COLO829 (cell line): ENCODE data around the gene C1orf226.
A peak's percentile ranks its signal among the peaks of the same experiment; 100 is the strongest.
"Not testable (repeated sequence)": the region's sequence is repeated elsewhere in the genome, so short reads cannot be mapped to it uniquely, and the experiment has no call there.

ENCODE experiments used
- DNase-seq: peaks from one replicate; pipeline ENCODE4 v3.0.0; 2012; ENCODE audit warnings: low spot score

C1orf226 gene

DNA sequence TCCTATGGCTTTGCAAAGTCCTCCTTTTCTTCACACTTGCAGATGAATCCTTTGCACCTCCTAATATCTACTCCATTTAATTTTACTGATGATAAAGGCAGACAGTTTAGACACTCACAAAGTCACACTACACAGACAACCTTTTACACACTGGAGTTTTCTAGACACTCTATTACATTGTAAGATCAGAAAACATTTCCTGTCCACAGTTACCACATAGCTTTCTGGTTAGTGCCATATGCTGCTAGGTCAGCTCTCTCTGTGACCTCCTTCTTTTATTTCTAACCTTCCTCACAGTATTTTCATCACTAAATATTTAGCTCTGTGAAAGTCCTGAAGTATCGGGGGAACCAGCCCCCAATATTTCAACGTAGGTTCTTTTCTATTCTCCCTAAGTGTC lies 25.3 kb downstream of the C1orf226 start:
- DNase-seq = no peak

DNA sequence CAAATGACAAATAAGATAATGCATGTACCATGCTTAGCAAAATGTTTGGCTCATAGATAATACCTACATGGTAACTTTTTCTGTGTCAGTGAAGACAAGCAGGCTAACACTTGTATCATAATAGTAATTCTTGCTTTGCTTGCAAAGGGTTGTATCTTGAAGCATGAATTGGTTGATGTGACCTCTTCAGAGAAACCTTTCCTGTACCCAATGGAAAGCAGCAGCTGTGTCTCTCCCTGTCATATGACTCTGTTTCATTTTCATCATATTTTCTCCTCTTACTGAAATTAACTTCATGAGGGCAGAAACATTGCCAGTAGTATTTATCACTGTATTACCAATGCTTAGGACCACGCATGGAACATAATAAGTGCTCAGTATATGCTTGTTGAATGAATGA lies 26.0 kb downstream of the C1orf226 start:
- DNase-seq = no peak

DNA sequence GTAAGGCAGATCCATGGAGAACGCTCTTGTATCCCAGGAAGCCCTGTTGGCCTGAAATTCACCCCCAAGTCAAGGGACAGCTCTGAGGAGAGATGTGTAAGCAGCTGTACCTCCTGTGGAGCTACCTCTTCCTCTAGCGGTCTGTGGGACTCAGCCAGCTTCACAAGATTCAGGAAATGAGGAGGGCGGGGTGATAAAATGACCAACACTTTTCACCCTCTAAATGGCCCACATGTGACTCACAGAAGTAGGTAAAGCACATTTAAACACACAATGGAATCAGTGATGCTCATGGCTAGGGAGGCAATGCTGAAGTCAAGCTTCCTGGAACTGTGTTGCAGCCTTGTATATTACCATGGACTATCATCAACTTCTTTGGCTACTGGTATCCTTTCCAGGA lies 30.5 kb downstream of the C1orf226 start, which contains the start of gene SH2D1B:
Gene SH2D1B (minus strand): TSS at position 135 of the 400 bp plus-strand sequence. CDS start 120 bp downstream, at position 15.
- no peak for DNase-seq

DNA sequence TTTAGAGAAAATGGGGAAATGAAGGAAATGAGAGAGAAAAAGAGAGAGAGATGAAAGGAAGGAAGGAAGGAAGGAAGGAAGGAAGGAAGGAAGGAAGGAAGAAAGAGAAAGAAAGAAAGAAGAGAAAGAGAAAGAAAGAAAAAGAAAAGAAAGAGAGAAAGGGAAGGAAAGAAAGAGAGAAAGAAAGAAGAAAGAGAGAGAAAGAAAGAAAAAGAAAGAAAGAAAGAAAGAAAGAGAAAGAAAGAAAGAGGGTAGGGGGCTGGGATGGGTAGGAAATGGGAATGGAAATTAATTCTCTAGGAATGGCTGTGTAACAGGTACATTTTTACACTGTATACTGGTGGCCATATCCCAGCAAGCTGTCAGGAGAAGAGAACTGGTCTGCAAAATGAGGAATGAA lies 34.7 kb downstream of the C1orf226 start:
- DNase-seq = no peak

DNA sequence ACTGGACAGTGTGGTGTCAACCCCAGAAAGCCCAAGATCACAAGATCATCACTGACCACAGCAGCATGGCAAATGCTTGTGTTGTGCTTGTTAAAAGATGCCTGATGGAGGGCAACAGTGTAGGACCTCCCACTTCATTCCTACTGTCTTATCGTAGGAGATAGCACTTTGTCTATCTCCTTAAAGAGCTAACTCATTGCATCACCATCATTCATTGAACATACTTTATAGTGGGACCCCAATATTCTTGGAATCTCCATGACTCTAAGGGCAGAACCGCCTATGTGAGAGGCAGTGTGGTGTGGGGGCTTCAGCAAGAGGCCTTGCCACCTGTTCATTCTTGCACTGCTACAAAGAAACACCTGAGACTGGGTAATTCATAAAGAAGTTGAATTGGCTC lies 35.4 kb downstream of the C1orf226 start:
- DNase-seq = no peak

GRCh38 chr1:162417650-162418049 lies 36.1 kb downstream of the C1orf226 start:
- DNase-seq = no peak

- DNase-seq = not testable (repeated sequence)
Measured at GRCh38 chr1:162418584-162418983, 37.1 kb downstream of the C1orf226 start.

GRCh38 chr1:162419450-162419931 lies 38.0 kb downstream of the C1orf226 start:
- DNase-seq = not testable (repeated sequence)

GRCh38 chr1:162420120-162420519 lies 38.6 kb downstream of the C1orf226 start:
- DNase-seq = no peak

DNA sequence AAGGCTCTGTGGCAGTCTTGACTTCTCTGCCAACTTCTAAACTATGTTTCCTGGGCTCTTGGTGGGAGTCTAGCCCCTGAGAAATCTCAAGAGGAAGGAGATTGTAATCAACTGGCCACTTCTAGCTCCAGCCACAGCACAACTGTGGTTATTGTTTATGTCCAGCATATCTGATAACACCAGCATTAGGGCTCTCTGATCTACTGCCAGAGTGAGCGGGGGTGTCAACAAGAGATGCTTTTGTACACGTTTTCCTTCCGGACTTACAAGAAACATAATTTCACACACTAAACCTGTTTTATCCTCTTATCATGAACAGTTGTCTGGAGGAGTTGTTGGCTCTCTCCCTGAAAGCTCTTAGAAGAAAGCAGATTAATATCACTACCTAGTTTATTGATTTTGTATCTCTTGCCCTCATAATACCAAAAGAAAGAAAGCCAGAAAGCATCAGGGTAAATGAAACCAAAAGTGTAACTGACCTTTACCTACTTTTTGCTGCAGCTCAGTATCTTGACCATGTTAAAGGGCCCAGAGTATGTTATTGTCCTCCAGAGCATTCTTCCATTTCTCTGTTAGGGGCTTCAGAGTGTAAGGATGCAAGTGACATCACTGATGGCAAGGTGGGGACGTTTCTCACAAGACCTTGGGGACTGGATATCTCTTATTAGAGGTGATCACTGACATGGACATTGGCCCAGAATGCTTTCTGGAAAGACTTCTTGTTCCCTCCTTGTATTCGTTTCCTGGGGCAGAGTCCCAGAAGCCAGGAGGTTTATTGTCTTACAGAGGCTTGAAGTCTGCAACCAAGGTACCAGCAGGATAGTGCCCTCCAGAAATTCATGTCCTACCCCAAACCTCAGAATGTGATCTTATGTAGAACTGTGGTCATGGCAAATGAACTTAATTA lies 40.0 kb downstream of the C1orf226 start:
- peak; percentile 97 for DNase-seq

DNA sequence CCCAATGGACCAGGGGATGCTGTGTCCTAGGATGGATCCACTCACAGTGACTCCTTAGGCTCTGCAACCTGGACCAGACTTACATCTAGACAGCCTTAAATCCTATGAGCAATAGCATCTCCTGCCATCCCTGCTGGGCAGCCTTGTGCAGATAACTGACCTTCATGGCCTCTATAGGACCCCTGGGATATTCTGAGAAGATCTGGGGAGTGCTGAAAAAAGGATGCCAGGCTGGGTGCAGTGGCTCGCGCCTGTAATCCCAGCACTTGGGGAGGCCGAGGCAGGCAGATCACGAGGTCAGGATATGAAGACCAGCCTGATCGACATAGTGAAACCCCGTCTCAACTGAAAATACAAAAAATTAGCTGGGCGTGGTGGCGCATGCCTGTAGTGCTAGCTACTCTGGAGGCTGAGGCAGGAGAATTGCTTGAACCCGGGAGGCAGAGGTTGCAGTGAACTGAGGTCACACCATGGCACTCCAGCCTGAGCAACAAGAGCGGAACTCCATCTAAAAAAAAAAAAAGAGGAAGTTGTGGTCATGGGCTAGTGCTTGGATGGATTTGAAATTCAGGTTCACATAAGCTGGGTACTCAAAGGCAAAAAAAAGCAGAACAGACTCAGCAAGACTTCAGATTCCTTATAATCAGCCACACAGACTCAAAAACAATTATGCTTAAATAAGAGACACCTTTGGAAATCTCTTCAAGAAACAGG lies 41.3 kb downstream of the C1orf226 start:
- DNase-seq = no peak

DNA sequence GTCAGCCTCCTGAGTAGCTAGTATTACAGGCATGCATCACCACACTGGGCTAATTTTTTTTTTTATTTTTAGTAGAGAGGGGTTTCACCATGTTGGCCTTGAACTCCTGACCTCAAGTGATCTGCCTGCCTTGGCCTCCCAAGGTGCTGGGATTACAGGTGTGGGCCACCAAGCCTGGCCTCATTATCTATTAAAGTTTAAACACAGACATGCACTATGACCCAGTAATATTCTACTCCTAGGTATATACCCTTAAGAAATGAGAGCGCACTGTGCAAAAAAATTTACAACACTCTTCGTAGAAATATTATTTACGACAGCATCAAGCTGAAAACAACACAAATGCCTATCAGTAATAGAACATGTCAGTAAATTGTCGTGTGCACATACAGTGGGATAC lies 49.1 kb downstream of the C1orf226 start:
- no peak for DNase-seq

- not testable (repeated sequence) for DNase-seq
Measured at GRCh38 chr1:162432977-162433713, 51.6 kb downstream of the C1orf226 start.
